ENCODE measurements around the gene GUCD1. TPM values are rescaled to one million over a fixed set of nuclear protein-coding genes. Genes with fewer than 3 reads are reported as not detected.
A peak's percentile ranks its signal among the peaks of the same experiment; 100 is the strongest.

Gene GUCD1
- polyA plus RNA-seq, 3 donors, result 67.1 to 85.9 (median 72.5) TPM

DNA sequence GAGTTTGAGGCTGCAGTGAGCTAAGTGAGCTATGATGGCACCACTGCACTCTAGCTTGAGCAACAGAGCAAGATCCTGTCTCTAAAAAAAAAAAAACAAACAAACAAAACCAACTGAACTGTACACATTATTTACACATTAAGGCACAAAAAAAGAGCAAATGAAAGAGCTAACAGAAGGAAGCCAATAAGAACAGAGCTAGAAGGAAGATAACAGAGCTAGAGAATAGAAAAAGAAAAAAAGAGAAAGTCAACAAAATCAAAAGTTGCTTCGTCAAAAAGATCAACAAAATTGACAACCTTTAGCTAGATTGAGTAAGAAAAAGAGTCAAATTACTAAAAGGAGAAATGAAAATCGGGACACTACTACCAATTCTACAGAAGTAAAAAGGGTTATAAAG, 25.0 kb downstream of the GUCD1 start:
- H3K9ac ChIP-seq (ENCODE audit: insufficient read depth, low read length, poor library complexity, severe bottlenecking), result no peak overlapping the region
- H3K4me1 ChIP-seq (ENCODE audit: control insufficient read depth in 1 of 2, insufficient read depth in 2 of 2, low read length in 2 of 2), result peaks cover 4 to 12% of the 10 kb centered on the region in 2 donors
- no peaks in the 10 kb centered on the region for H3K36me3 ChIP-seq (replicated peaks in 1 of 2; ENCODE audit: control insufficient read depth in 1 of 2, insufficient read depth in 2 of 2, low read length in 2 of 2)
- H3K27me3 ChIP-seq (ENCODE audit: control insufficient read depth in 2 of 2, insufficient read depth in 2 of 2, low read length in 2 of 2), result no peaks in the 10 kb centered on the region
- no peak for DNase-seq
- no peak overlapping the region for H3K4me3 ChIP-seq (replicated peaks in 1 of 3; ENCODE audit: low read depth in 2 of 3, low read length in 3 of 3)
- no peak overlapping the region for H3K4me3 Mint-ChIP-seq
- TF ChIP-seq, protein P1, sequence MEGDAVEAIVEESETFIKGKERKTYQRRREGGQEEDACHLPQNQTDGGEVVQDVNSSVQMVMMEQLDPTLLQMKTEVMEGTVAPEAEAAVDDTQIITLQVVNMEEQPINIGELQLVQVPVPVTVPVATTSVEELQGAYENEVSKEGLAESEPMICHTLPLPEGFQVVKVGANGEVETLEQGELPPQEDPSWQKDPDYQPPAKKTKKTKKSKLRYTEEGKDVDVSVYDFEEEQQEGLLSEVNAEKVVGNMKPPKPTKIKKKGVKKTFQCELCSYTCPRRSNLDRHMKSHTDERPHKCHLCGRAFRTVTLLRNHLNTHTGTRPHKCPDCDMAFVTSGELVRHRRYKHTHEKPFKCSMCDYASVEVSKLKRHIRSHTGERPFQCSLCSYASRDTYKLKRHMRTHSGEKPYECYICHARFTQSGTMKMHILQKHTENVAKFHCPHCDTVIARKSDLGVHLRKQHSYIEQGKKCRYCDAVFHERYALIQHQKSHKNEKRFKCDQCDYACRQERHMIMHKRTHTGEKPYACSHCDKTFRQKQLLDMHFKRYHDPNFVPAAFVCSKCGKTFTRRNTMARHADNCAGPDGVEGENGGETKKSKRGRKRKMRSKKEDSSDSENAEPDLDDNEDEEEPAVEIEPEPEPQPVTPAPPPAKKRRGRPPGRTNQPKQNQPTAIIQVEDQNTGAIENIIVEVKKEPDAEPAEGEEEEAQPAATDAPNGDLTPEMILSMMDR (IDR thresholded peaks at IDR 0.05), result no peak
- intact Hi-C loops (cut with micrococcal nuclease), result loop anchor here in 1 of 2 donors (5.0 kb wide), 1 partner anchor 203 kb away; no protein-coding TSS in a partner anchor
- peaks cover 0 to under 1% (median 0%) of the 10 kb centered on the region in 7 donors for H3K9me3 Mint-ChIP-seq
- peaks cover 0 to 2% (median under 1%) of the 10 kb centered on the region in 3 donors for H3K27me3 Mint-ChIP-seq (ENCODE audit: low read depth in 3 of 3)
- H2AFZ ChIP-seq (ENCODE audit: insufficient read depth, low read depth, low read length, poor library complexity, severe bottlenecking), result no peak overlapping the region
- no peaks in the 10 kb centered on the region for H3K79me2 ChIP-seq (ENCODE audit: insufficient read depth, low read length)
- H3K27ac Mint-ChIP-seq, result peak overlapping the region in 2 of 7 donors; percentile 13 to 58
- H3K4me1 Mint-ChIP-seq, result peaks cover 17% of the 10 kb centered on the region
- no peaks in the 10 kb centered on the region for H3K9me3 ChIP-seq (replicated peaks in 1 of 2; ENCODE audit: control insufficient read depth in 1 of 2, insufficient read depth in 1 of 2, low read length in 2 of 2)
- no peaks in the 10 kb centered on the region for H4K20me1 ChIP-seq (ENCODE audit: insufficient read depth, low read length)
- H3K27ac ChIP-seq (ENCODE audit: low read depth in 1 of 2, low read length in 2 of 2), result no peak overlapping the region
- no peak overlapping the region for H3K4me2 ChIP-seq (replicated peaks; ENCODE audit: extremely low read depth, low read length, poor library complexity, severe bottlenecking)
- H3K36me3 Mint-ChIP-seq, result no peaks in the 10 kb centered on the region
- WGBS (ENCODE audit: insufficient coverage), result no CpG with 5 or more reads among the region's 2 CpGs

DNA sequence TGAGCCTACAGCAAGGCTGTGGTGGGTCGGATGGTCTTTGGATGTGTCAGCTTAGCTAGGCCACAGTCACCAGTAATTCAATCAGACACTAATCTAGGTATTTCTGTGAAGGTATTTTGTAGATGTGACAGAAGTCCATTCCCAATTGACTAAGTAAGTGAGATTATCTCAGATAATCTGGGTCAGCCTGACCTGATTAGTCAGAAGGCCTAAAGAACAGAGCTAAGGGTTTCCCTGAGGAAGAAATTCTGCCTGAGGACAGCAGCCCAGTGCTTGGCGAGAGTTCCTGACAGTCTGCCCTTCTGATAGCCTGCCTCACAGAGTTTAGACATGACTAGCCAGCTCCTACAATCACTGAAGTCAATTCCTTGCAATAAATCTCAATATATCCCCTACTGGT, 28.7 kb downstream of the GUCD1 start:
- H3K27ac Mint-ChIP-seq, result peak overlapping the region in 1 of 7 donors; percentile 37

More for the DNA sequence above, 28.7 kb downstream of the GUCD1 start:
- no peaks in the 10 kb centered on the region for H3K9me3 Mint-ChIP-seq
- WGBS (ENCODE audit: insufficient coverage), result no CpG with 5 or more reads among the region's 2 CpGs
- peaks cover 26% of the 10 kb centered on the region for H3K4me1 Mint-ChIP-seq
- H3K4me3 ChIP-seq (replicated peaks in 1 of 3; ENCODE audit: low read depth in 2 of 3, low read length in 3 of 3), result no peak overlapping the region
- H3K27ac ChIP-seq (ENCODE audit: low read depth in 1 of 2, low read length in 2 of 2), result no peak overlapping the region
- H3K36me3 ChIP-seq (replicated peaks in 1 of 2; ENCODE audit: control insufficient read depth in 1 of 2, insufficient read depth in 2 of 2, low read length in 2 of 2), result no peaks in the 10 kb centered on the region
- H3K79me2 ChIP-seq (ENCODE audit: insufficient read depth, low read length), result no peaks in the 10 kb centered on the region
- H3K27me3 Mint-ChIP-seq (ENCODE audit: low read depth in 3 of 3), result peaks cover 0 to 1% (median 0%) of the 10 kb centered on the region in 3 donors
- TF ChIP-seq, protein P1 (IDR thresholded peaks at IDR 0.05), result no peak
- H3K4me2 ChIP-seq (replicated peaks; ENCODE audit: extremely low read depth, low read length, poor library complexity, severe bottlenecking), result no peak overlapping the region
- no peaks in the 10 kb centered on the region for H4K20me1 ChIP-seq (ENCODE audit: insufficient read depth, low read length)
- no peak for DNase-seq
- no peaks in the 10 kb centered on the region for H3K9me3 ChIP-seq (replicated peaks in 1 of 2; ENCODE audit: control insufficient read depth in 1 of 2, insufficient read depth in 1 of 2, low read length in 2 of 2)
- no peaks in the 10 kb centered on the region for H3K36me3 Mint-ChIP-seq
- H3K9ac ChIP-seq (ENCODE audit: insufficient read depth, low read length, poor library complexity, severe bottlenecking), result no peak overlapping the region
- H3K4me3 Mint-ChIP-seq, result no peak overlapping the region
- no peaks in the 10 kb centered on the region for H3K27me3 ChIP-seq (ENCODE audit: control insufficient read depth in 2 of 2, insufficient read depth in 2 of 2, low read length in 2 of 2)
- intact Hi-C loops (cut with micrococcal nuclease), result loop anchor here in 1 of 2 donors (5.0 kb wide), 1 partner anchor 199 kb away; no protein-coding TSS in a partner anchor
- H3K4me1 ChIP-seq (ENCODE audit: control insufficient read depth in 1 of 2, insufficient read depth in 2 of 2, low read length in 2 of 2), result peaks cover 10 to 19% of the 10 kb centered on the region in 2 donors
- H2AFZ ChIP-seq (ENCODE audit: insufficient read depth, low read depth, low read length, poor library complexity, severe bottlenecking), result no peak overlapping the region

Measured in CD14-positive monocyte (primary cell).